ENCODE results near the gene MYEOV.

Gene MYEOV

GRCh38 chr11:69339041-69339733 lies 45.2 kb downstream of the MYEOV start:
- ChIA-PET POLR2A (ENCODE audit: low non-redundant PET) (no interaction called here), CTCF (no interaction called here)
- no peak for TF ChIP-seq CTCF (conservative IDR thresholded peaks at IDR 0.05; ENCODE audit: low read depth)
- no peak overlapping the region for H3K27ac ChIP-seq
- DNase-seq (ENCODE audit: low spot score), result no peak

GRCh38 chr11:69339983-69340565 lies 46.1 kb downstream of the MYEOV start:
- H3K27ac ChIP-seq, result no peak overlapping the region
- CTCF ChIA-PET, result no interaction called here
- no peak for DNase-seq (ENCODE audit: low spot score)
- POLR2A ChIA-PET (ENCODE audit: low non-redundant PET), result no interaction called here
- TF ChIP-seq CTCF (conservative IDR thresholded peaks at IDR 0.05; ENCODE audit: low read depth), result no peak

GRCh38 chr11:69342588-69343330 lies 48.8 kb downstream of the MYEOV start:
- CTCF ChIA-PET, result no interaction called here
- no peak for TF ChIP-seq CTCF (conservative IDR thresholded peaks at IDR 0.05; ENCODE audit: low read depth)
- H3K27ac ChIP-seq, result no peak overlapping the region
- POLR2A ChIA-PET (ENCODE audit: low non-redundant PET), result no interaction called here
- DNase-seq (ENCODE audit: low spot score), result no peak

- ChIA-PET CTCF (no interaction called here), POLR2A (ENCODE audit: low non-redundant PET) (no interaction called here)
- no peak for TF ChIP-seq CTCF (conservative IDR thresholded peaks at IDR 0.05; ENCODE audit: low read depth)
- H3K27ac ChIP-seq, result no peak overlapping the region
- no peak for DNase-seq (ENCODE audit: low spot score)
These were observed 49.7 kb downstream of the MYEOV start for GRCh38 chr11:69343401-69344321.

GRCh38 chr11:69344570-69345145 lies 50.7 kb downstream of the MYEOV start:
- no peak for DNase-seq (ENCODE audit: low spot score)
- ChIA-PET CTCF (no interaction called here), POLR2A (ENCODE audit: low non-redundant PET) (no interaction called here)

More at GRCh38 chr11:69344570-69345145, 50.7 kb downstream of the MYEOV start:
- H3K27ac ChIP-seq, result no peak overlapping the region
- TF ChIP-seq CTCF (conservative IDR thresholded peaks at IDR 0.05; ENCODE audit: low read depth), result no peak

Measured in RWPE1 (cell line).